ENCODE data around the gene ATP6V0E1. TPM values are rescaled to one million over a fixed set of nuclear protein-coding genes. Genes with fewer than 3 reads are reported as not detected.
"Not testable (repeated sequence)": the region's sequence is repeated elsewhere in the genome, so short reads cannot be mapped to it uniquely, and the experiment has no call there.

ATP6V0E1 gene
- total RNA-seq, 1 donor from 2014 or later: 147 TPM

GRCh38 chr5:173028811-173029327, 45.3 kb downstream of the ATP6V0E1 start:
- Mint-ChIP-seq H3K9me3 (ENCODE audit: unreplicated experiment) (no peaks in the 10 kb centered on the region), H3K4me3 (ENCODE audit: unreplicated experiment) (no peak overlapping the region), H3K36me3 (ENCODE audit: low read depth, unreplicated experiment) (peaks cover 3% of the 10 kb centered on the region), H3K27me3 (ENCODE audit: unreplicated experiment) (no peaks in the 10 kb centered on the region), H3K27ac (ENCODE audit: unreplicated experiment) (no peak overlapping the region), H3K4me1 (ENCODE audit: unreplicated experiment) (no peaks in the 10 kb centered on the region)
- TF ChIP-seq CTCF (IDR thresholded peaks at IDR 0.05; ENCODE audit: unreplicated experiment): no peak
- no peak for DNase-seq (ENCODE audit: low spot score)

DNA sequence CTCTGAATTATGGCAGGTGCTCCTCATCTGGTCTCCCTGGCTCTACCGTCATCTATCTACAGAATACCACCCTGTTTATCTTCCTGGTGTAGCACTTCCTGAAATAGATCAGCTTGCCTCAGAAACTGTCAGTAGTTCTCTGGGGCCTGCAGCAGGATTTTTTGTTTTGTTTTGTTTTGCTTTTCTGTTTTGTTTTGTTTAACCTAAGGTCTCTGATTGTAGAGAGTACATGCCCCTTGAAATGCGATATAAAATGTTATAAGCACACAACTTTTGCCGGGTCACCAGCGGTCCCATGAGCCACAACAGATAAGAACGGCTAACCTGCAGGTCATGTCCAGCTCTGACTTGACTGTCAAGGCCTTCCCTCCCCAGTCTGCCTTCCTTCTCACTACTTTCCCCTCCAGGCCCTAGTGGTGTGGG, 45.9 kb downstream of the ATP6V0E1 start:
- Mint-ChIP-seq H3K9me3 (ENCODE audit: unreplicated experiment) (no peaks in the 10 kb centered on the region), H3K4me3 (ENCODE audit: unreplicated experiment) (no peak overlapping the region), H3K4me1 (ENCODE audit: unreplicated experiment) (no peaks in the 10 kb centered on the region), H3K27me3 (ENCODE audit: unreplicated experiment) (no peaks in the 10 kb centered on the region), H3K27ac (ENCODE audit: unreplicated experiment) (no peak overlapping the region), H3K36me3 (ENCODE audit: low read depth, unreplicated experiment) (peaks cover 2% of the 10 kb centered on the region)
- no peak for DNase-seq (ENCODE audit: low spot score)
- TF ChIP-seq CTCF (IDR thresholded peaks at IDR 0.05; ENCODE audit: unreplicated experiment): no peak

DNA sequence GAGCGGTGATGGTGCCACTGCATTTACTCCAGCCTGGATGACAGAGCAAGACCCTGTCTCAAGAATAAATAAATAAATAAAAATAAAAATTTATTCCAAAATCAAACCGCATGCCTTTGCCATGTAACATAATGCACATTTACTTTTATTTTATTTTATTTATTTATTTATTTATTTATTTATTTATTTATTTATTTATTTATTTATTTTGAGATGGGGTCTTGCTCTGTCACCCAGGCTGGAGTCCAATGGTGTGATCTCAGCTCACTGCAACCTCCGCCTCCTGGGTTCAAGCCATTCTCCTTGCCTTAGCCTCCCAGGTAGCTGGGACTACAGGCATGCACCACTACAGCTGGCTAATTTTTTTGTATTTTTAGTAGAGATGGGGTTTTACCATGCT, 48.5 kb downstream of the ATP6V0E1 start:
- not testable (repeated sequence) for H3K9me3 Mint-ChIP-seq (ENCODE audit: unreplicated experiment); H3K4me1 Mint-ChIP-seq (ENCODE audit: unreplicated experiment); H3K27me3 Mint-ChIP-seq (ENCODE audit: unreplicated experiment); H3K4me3 Mint-ChIP-seq (ENCODE audit: unreplicated experiment); DNase-seq (ENCODE audit: low spot score); H3K27ac Mint-ChIP-seq (ENCODE audit: unreplicated experiment)
- H3K36me3 Mint-ChIP-seq (ENCODE audit: low read depth, unreplicated experiment): peaks cover 11% of the 10 kb centered on the region

DNA sequence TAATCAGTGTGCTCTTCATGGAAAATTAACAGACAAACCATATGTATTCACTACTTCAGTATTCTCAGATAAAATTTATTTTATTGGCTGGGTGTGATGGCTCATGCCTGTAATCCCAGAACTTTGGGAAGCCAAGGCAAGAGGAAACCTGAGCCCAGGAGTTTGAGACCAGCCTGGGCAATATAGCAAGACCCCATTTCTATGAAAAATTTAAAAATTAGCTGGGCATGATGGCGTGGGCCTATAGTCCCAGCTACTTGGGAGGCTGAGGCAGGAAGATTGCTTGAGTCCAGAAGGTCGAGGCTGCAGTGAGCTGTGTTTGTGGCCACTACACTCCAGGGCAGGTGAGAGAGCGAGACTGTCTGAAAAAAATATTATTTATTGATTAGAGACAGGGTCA, 49.2 kb downstream of the ATP6V0E1 start:
- DNase-seq (ENCODE audit: low spot score): no peak
- Mint-ChIP-seq H3K27ac (ENCODE audit: unreplicated experiment) (no peak overlapping the region), H3K4me1 (ENCODE audit: unreplicated experiment) (peaks cover 3% of the 10 kb centered on the region)

GRCh38 chr5:173033923-173034322, 50.4 kb downstream of the ATP6V0E1 start:
- TF ChIP-seq CTCF (IDR thresholded peaks at IDR 0.05; ENCODE audit: unreplicated experiment): no peak
- H3K36me3 Mint-ChIP-seq (ENCODE audit: low read depth, unreplicated experiment): peaks cover 11% of the 10 kb centered on the region
- no peak overlapping the region for H3K27ac Mint-ChIP-seq (ENCODE audit: unreplicated experiment)
- no peaks in the 10 kb centered on the region for H3K27me3 Mint-ChIP-seq (ENCODE audit: unreplicated experiment)
- H3K4me3 Mint-ChIP-seq (ENCODE audit: unreplicated experiment): no peak overlapping the region
- peaks cover 3% of the 10 kb centered on the region for H3K4me1 Mint-ChIP-seq (ENCODE audit: unreplicated experiment)
- H3K9me3 Mint-ChIP-seq (ENCODE audit: unreplicated experiment): no peaks in the 10 kb centered on the region
- no peak for DNase-seq (ENCODE audit: low spot score)

More for the DNA sequence above, 49.2 kb downstream of the ATP6V0E1 start:
- TF ChIP-seq CTCF (IDR thresholded peaks at IDR 0.05; ENCODE audit: unreplicated experiment): no peak
- H3K9me3 Mint-ChIP-seq (ENCODE audit: unreplicated experiment): no peaks in the 10 kb centered on the region
- H3K27me3 Mint-ChIP-seq (ENCODE audit: unreplicated experiment): no peaks in the 10 kb centered on the region
- peaks cover 11% of the 10 kb centered on the region for H3K36me3 Mint-ChIP-seq (ENCODE audit: low read depth, unreplicated experiment)
- no peak overlapping the region for H3K4me3 Mint-ChIP-seq (ENCODE audit: unreplicated experiment)
